Neuronal stem cell (in vitro differentiated cells): ENCODE results near the gene EXOC3.

Experiments used
- DNase-seq: peaks from one replicate; pipeline ENCODE4 v3.0.0-alpha.2; 2013; ENCODE audit warnings: low spot score
- H2AFZ ChIP-seq: one replicate; pipeline ENCODE4 v1.6.1; 2013; ENCODE audit warnings: mild to moderate bottlenecking, low read length, inconsistent platforms
- H2AK5ac ChIP-seq: 2 replicates; pipeline ENCODE4 v1.6.1; 2013; ENCODE audit warnings: low read depth, mild to moderate bottlenecking, inconsistent platforms, low read length, moderate library complexity, mixed read lengths
- H2BK120ac ChIP-seq: 2 replicates; pipeline ENCODE4 v1.6.1; 2013; ENCODE audit warnings: low read depth, mild to moderate bottlenecking, inconsistent platforms, low read length, moderate library complexity, mixed read lengths
- H2BK12ac ChIP-seq: one replicate; pipeline ENCODE4 v1.6.1; 2013; ENCODE audit warnings: low read length, inconsistent platforms
- H2BK15ac ChIP-seq: 2 replicates; pipeline ENCODE4 v1.6.1; 2013; ENCODE audit warnings: mild to moderate bottlenecking, low read length, inconsistent platforms, mixed read lengths
- H2BK5ac ChIP-seq: one replicate; pipeline ENCODE4 v1.6.1; 2013; ENCODE audit warnings: inconsistent platforms, mild to moderate bottlenecking, low read length, moderate library complexity
- H3K14ac ChIP-seq: one replicate; pipeline ENCODE4 v1.6.1; 2013; ENCODE audit warnings: low read length, inconsistent platforms
- H3K18ac ChIP-seq: 2 replicates; pipeline ENCODE4 v1.6.1; 2013; ENCODE audit warnings: low read length, inconsistent platforms
- H3K23ac ChIP-seq: 2 replicates; pipeline ENCODE4 v1.6.1; 2013; ENCODE audit warnings: low read depth, mild to moderate bottlenecking, mixed read lengths, low read length, inconsistent platforms; ENCODE audit not compliant: poor library complexity
- H3K27ac ChIP-seq: replicated peaks from 3 replicates; pipeline ENCODE4 v1.5.1; 2013; ENCODE audit warnings: low read length, inconsistent platforms
- H3K27me3 ChIP-seq, 3 experiments: 2 replicates each; pipeline ENCODE4 v1.6.1; 2013; ENCODE audit warnings: low read length in 3 of 3, mild to moderate bottlenecking in 2 of 3, inconsistent platforms in 1 of 3, low read depth in 1 of 3, mixed read lengths in 1 of 3, moderate library complexity in 1 of 3; ENCODE audit not compliant: control insufficient read depth in 3 of 3, insufficient read depth in 3 of 3
- H3K36me3 ChIP-seq, 2 donors: replicated peaks in 1 of 2; 2 replicates each; pipeline ENCODE4 v1.6.1; 2013; ENCODE audit warnings: low read length in 2 of 2; ENCODE audit not compliant: control insufficient read depth in 2 of 2, insufficient read depth in 2 of 2
- H3K4ac ChIP-seq: 2 replicates; pipeline ENCODE4 v1.6.1; 2013; ENCODE audit warnings: inconsistent platforms, mild to moderate bottlenecking, low read length, moderate library complexity
- H3K4me1 ChIP-seq, 2 donors: 1 replicate in 1 of 2; 2 replicates in 1 of 2; pipeline ENCODE4 v1.6.1; 2013; ENCODE audit warnings: low read length in 2 of 2, low read depth in 1 of 2; ENCODE audit not compliant: control insufficient read depth in 2 of 2, insufficient read depth in 1 of 2
- H3K4me2 ChIP-seq: one replicate; pipeline ENCODE4 v1.6.1; 2013; ENCODE audit warnings: mild to moderate bottlenecking, low read length, inconsistent platforms; ENCODE audit not compliant: insufficient read depth, poor library complexity, severe bottlenecking
- H3K4me3 ChIP-seq, 2 donors: 2 replicates each; pipeline ENCODE4 v1.5.1; 2013; ENCODE audit warnings: low read length in 2 of 2, mild to moderate bottlenecking in 2 of 2, inconsistent platforms in 1 of 2, moderate library complexity in 1 of 2
- H3K79me1 ChIP-seq: one replicate; pipeline ENCODE4 v1.6.1; 2013; ENCODE audit warnings: low read depth, mild to moderate bottlenecking, inconsistent platforms, low read length, moderate library complexity
- H3K9ac ChIP-seq: one replicate; pipeline ENCODE4 v1.6.1; 2013; ENCODE audit warnings: mild to moderate bottlenecking, low read depth, low read length, inconsistent platforms; ENCODE audit not compliant: poor library complexity
- H3K9me3 ChIP-seq, 2 donors: replicated peaks in 1 of 2; 2 replicates each; pipeline versions ENCODE3 to v1.6.1; 2013; ENCODE audit warnings: low read length in 2 of 2, mild to moderate bottlenecking in 2 of 2, inconsistent platforms in 1 of 2, low read depth in 1 of 2, mixed read lengths in 1 of 2, moderate library complexity in 1 of 2; ENCODE audit not compliant: control insufficient read depth in 2 of 2, insufficient read depth in 1 of 2
- H4K8ac ChIP-seq: one replicate; pipeline ENCODE4 v1.6.1; 2013; ENCODE audit warnings: low read depth, mild to moderate bottlenecking, inconsistent platforms, low read length, moderate library complexity
- H4K91ac ChIP-seq: one replicate; pipeline ENCODE4 v1.6.1; 2013; ENCODE audit warnings: low read length, low read depth, mild to moderate bottlenecking, inconsistent platforms; ENCODE audit not compliant: poor library complexity
- WGBS, 2 donors: extraction: QIAGEN DNeasy Blood & Tissue Kit; methylation state at CpG; one replicate each; pipeline ENCODE4 v1.1.7; 2013; ENCODE audit warnings: missing lambda C conversion rate in 2 of 2, mixed read lengths in 1 of 2; ENCODE audit not compliant: insufficient read length in 2 of 2, insufficient replicate concordance in 1 of 2; ENCODE audit errors: extremely low coverage in 2 of 2; 5-methylcytosine and 5-hydroxymethylcytosine counted together

Gene EXOC3

GRCh38 chr5:516338-516925 lies 73.5 kb downstream of the EXOC3 start:
- Histone ChIP-seq H2AK5ac (no peak overlapping the region), H4K91ac (no peak overlapping the region), H3K4me1 (peaks cover 0 to 1% of the 10 kb centered on the region in 2 donors), H3K18ac (no peak overlapping the region), H3K4me2 (no peak overlapping the region), H2BK120ac (no peak overlapping the region), H3K27ac (no peak overlapping the region), H3K9ac (no peak overlapping the region), H3K27me3 (peaks cover 0 to 70% (median 1%) of the 10 kb centered on the region in 3 experiments), H3K4ac (no peak overlapping the region), H4K8ac (no peak overlapping the region), H3K36me3 (no peaks in the 10 kb centered on the region), H3K23ac (no peak overlapping the region), H2AFZ (no peak overlapping the region), H3K14ac (no peak overlapping the region), H2BK12ac (no peak overlapping the region), H3K4me3 (no peak overlapping the region), H2BK15ac (no peak overlapping the region), H3K9me3 (peaks cover 0 to 1% of the 10 kb centered on the region in 2 donors), H2BK5ac (no peak overlapping the region), H3K79me1 (peaks cover 3% of the 10 kb centered on the region)
- no CpG with 5 or more reads among the region's 10 CpGs for WGBS, 2 donors
- DNase-seq = no peak
